Lower leg skin (tissue), 3 donors: Measurements from ENCODE around the gene NRG3.

ENCODE experiments used
- POLR2A ChIP-seq, 2 donors: fragments of 450-650 bp; IDR thresholded peaks; one replicate each; pipeline ENCODE4 v1.6.1; 2016 to 2017; ENCODE audit warnings: antibody characterized with exemption in 2 of 2, mild to moderate bottlenecking in 1 of 2, moderate library complexity in 1 of 2
- TF ChIP-seq, protein P1 (sequence below), 3 donors: fragments of 450-650 bp; IDR thresholded peaks; one replicate each; pipeline ENCODE4 v1.5.1; 2016; ENCODE audit warnings: antibody characterized with exemption in 3 of 3, mild to moderate bottlenecking in 3 of 3, moderate library complexity in 2 of 3

DNA sequence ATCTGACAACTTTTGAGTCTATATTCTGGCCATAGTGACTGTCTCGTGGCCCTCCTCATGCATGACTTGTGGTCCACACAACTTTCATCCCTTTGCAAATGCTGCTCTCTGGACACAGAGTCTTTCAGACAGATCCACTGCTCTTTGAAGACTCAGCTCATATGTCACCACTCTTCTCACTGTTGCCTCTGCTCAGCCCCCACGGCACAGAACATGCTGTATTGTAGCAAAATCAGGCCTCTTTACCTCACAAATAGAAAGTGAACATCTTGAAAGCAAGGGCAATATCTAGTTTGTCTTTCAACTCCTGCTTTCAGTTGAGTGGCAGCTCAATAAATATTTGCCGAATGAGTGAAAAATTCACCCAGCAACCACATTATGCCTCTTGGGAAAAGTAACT lies 443.5 kb downstream of the NRG3 start:
- no peak for TF ChIP-seq POLR2A (IDR thresholded peaks at IDR 0.05)
- TF ChIP-seq, protein P1, sequence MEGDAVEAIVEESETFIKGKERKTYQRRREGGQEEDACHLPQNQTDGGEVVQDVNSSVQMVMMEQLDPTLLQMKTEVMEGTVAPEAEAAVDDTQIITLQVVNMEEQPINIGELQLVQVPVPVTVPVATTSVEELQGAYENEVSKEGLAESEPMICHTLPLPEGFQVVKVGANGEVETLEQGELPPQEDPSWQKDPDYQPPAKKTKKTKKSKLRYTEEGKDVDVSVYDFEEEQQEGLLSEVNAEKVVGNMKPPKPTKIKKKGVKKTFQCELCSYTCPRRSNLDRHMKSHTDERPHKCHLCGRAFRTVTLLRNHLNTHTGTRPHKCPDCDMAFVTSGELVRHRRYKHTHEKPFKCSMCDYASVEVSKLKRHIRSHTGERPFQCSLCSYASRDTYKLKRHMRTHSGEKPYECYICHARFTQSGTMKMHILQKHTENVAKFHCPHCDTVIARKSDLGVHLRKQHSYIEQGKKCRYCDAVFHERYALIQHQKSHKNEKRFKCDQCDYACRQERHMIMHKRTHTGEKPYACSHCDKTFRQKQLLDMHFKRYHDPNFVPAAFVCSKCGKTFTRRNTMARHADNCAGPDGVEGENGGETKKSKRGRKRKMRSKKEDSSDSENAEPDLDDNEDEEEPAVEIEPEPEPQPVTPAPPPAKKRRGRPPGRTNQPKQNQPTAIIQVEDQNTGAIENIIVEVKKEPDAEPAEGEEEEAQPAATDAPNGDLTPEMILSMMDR (IDR thresholded peaks at IDR 0.05) = no peak
